Stimulated activated CD8-positive, alpha-beta memory T cell treated with anti-CD3 and anti-CD28 coated beads, Interleukin-4, amount 100 ng/mL, for 48 hours (primary cell): ENCODE results near the gene MOG.

Experiments
- DNase-seq: peaks from one replicate; pipeline ENCODE4 v3.0.0-alpha.2; 2020

Gene MOG

DNA sequence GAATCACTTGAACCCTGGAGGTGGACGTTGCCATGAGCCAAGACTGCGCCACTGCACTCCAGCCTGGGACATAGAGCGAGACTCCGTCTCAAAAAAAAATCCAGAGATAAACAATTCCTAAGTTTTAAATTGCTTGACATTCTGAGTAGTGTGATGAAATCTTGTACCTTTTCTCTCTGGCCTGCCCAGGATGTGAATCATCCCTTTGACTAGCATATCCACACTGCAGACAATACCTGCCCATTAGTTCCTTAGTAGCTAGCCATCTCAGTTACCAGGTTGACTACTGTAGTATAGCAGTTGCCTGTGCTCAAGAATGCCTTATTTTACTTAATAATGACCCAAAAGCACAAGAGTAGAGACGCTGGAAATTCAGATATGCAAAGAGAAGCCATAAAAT lies 21.2 kb downstream of the MOG start:
- DNase-seq: no peak

GRCh38 chr6:29679962-29680361 lies 23.1 kb downstream of the MOG start:
- DNase-seq: no peak

GRCh38 chr6:29680416-29680815 lies 23.5 kb downstream of the MOG start:
- no peak for DNase-seq

- DNase-seq: no peak
Observed at GRCh38 chr6:29680904-29681303, 24.0 kb downstream of the MOG start, which contains the start of gene ZFP57. TSS of gene ZFP57 (minus strand) at chr6:29681152. CDS start at chr6:29677003, 4,149 bp downstream.

DNA sequence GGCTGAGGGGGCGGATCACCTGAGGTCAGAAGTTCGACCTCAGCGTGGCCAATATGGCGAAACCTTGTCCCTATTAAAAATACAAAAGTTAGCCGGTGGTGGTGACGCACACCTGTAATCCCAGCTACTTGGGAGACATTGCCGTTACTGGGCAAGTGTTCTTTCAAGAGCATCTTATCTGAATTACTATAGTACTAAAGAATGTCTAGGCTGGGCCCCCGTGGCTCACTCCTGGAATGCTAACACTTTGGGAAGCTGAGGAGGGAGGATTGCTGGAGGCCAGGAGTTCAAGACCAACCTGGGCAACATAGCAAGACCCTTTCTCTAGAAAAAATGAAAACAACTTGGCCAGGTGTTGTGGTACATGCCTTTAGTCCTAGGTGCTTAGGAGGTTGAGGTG lies 24.9 kb downstream of the MOG start:
- DNase-seq: no peak

GRCh38 chr6:29685718-29686326 lies 28.9 kb downstream of the MOG start:
- DNase-seq: no peak

DNA sequence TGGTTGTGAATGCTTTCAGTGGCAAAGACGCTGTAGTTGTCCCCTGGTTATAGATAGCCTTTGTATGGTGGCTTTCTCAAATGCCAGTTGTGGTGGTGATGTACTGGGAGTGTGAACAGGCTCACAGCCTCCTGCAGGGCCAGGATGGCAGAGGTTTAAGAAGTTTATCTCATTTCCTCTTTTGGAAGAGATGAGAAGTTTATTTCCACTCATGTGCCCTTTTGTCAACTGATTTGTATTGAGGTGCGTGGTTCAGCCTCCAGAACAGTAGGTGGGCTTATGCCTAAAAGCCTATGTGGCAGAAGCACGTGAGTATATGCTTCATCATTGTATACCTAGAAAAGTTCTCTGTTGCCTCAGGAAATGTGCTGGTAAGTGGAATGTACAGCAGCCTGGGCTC lies 37.7 kb downstream of the MOG start:
- no peak for DNase-seq

DNA sequence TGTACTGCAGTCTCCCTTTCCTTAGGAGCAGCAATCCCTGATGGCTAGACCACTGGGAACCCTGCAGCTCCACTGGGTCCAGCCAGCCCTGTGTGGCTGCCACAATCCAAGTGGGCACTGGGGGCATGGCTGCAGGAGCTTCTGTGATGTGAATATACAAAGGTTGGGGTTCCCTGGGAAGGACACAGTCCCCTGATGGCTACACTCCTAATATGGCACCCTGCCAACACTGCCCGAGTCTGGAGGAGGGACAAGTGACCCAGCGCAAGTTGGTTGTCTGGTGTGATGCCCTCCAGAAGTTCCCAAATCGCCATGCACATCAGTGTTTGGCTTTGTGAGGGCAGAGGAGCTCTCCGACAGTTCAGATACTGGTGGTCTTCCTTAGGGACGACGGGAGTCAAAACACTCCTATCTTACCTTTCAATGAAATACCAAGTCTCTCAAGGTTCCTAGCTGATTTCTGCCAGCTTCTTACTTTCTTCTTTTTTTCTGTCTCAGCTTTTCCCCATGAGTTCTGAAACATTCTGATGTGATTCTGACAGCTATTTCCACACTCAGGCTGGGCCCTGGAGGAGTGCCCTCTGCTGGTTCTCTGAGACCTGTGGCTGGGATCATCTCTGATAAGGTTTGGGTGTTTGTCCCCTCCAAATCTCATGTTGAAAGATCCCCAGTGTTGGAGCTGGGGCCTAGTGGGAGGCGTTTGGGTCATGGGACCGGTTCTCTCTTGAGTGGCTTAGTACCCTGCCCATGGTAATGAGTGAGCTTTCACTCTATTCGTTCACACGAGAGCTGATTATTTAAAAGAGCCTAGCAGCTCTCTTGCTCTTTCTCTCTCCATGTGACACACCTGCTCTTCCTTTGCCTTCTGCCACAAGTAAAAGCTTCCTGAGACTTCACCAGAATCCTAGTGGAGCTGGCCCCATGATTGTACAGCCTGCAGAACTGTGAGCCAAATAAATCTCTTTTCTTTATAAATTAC lies 39.5 kb downstream of the MOG start:
- no peak for DNase-seq

GRCh38 chr6:29702519-29703103 lies 45.7 kb downstream of the MOG start:
- DNase-seq: peak; percentile 93

- no peak for DNase-seq
Observed at GRCh38 chr6:29705389-29706231, 48.7 kb downstream of the MOG start.

GRCh38 chr6:29708432-29709179 lies 51.7 kb downstream of the MOG start:
- no peak for DNase-seq

GRCh38 chr6:29709188-29709587 lies 52.3 kb downstream of the MOG start:
- no peak for DNase-seq

DNA sequence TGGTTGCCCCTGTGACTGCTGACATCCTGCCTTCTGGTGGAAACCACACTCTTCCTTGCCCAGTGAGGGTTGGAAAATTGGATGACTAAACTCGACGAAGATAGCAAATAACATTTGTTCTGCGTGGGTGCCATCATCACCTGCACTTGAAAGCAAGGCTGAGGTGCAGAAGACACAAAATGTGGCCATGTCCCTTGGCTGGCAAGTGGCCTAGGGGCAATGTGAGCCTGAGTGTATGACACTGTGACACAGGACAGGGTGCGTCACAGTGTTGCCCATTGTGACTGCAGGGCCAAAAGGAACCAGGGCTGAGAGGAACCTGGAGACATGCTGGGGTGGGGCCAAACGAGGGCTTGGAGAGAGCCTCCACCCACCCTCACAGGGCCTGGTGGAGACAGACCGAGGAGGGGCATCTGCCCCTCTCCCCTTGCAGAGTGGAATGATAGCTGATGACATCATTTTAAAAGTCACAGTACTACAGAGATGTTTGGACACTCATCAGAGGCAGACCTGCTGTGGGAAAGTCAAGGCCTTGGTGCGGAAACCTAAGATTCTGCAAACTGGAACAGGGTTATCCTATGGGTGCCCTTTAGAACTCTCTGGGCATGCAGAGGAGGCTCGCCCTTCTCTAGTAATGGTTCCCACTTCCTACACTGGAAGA lies 53.5 kb downstream of the MOG start:
- no peak for DNase-seq

DNA sequence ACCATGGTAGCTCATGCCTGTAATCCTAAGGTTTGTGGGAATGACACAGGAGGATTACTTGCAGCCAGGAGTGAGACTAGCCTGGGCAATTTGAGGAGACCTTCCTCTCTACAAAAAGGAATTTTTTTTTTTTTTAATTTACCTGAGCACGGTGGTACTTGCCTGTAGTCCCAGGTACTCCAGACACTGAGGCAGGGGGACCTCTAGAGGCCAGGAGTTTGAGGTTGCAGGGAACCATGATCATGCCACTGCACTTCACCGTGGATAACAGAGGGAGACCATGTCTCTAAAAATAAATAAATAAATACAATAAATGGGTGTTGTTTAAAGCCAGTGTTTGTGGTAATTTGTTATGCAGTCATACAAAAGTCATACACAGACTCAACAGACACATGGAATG lies 64.0 kb downstream of the MOG start:
- no peak for DNase-seq
